ENCODE data around the gene IBA57. TPM values are rescaled to one million over a fixed set of nuclear protein-coding genes. Genes with fewer than 3 reads are reported as not detected.
A peak's percentile ranks its signal among the peaks of the same experiment; 100 is the strongest.

IBA57 gene
- polyA plus RNA-seq, 1 donor (not counting 4 experiments of a cell fraction or from before 2014, with no cell fraction given): 1.5 TPM

DNA sequence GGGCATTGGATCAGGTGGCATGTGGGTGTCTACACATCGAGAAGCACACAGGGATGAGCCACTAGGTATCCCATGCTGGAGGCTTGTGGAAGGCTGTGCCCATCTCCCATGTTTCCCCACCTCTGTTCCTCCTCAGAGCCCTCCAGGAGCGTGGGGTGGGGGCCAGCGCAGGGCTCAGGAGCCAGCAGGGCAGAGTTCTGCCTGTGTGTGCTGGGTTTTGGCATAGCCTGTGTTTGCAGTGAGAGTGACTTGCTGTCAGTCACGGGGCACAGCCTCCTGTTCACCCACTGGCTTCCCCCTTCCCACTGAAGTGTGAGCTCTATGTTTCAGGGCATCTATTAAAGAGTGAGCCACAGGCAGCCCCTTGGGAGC lies 10.4 kb downstream of the IBA57 start:
- dilution Hi-C loops (cut with MboI; ENCODE audit: extremely low pct_ligation_motif_present, low sequenced_read_pairs): no loop called here
- Histone ChIP-seq H2AFZ (ENCODE audit: control insufficient read depth, low read length) (no peak overlapping the region), H3K4me1 (ENCODE audit: control insufficient read depth, extremely low read depth, insufficient read depth, low read length) (peaks cover 5% of the 10 kb centered on the region), H3K9ac (ENCODE audit: control insufficient read depth, extremely low read depth, insufficient read depth, low read length) (no peak overlapping the region), H3K79me2 (ENCODE audit: control insufficient read depth, insufficient read depth, low read length) (peaks cover 8% of the 10 kb centered on the region), H3K4me3 (ENCODE audit: control insufficient read depth in 2 of 3, extremely low read depth in 1 of 3, insufficient read depth in 2 of 3, low read depth in 1 of 3, low read length in 3 of 3) (peak overlapping the region in 1 of 3 experiments; percentile 60), H3K9me3 (ENCODE audit: control insufficient read depth, low read depth, low read length) (no peaks in the 10 kb centered on the region), H3K4me2 (ENCODE audit: control insufficient read depth, extremely low read depth, insufficient read depth, low read depth, low read length) (no peak overlapping the region), H3K27ac (ENCODE audit: control insufficient read depth, insufficient read depth, low read length) (no peak overlapping the region), H4K20me1 (ENCODE audit: control insufficient read depth, extremely low read depth, insufficient read depth, low read length) (peaks cover 3% of the 10 kb centered on the region), H3K9me1 (ENCODE audit: control insufficient read depth, extremely low read depth, insufficient read depth, low read length) (no peaks in the 10 kb centered on the region), H3K36me3 (ENCODE audit: control insufficient read depth in 2 of 2, extremely low read depth in 1 of 2, insufficient read depth in 2 of 2, low read length in 2 of 2) (peaks cover 0 to 3% of the 10 kb centered on the region in 2 experiments), H3K27me3 (ENCODE audit: control insufficient read depth, extremely low read depth, insufficient read depth, low read length) (no peaks in the 10 kb centered on the region)
- TF ChIP-seq, protein P1, sequence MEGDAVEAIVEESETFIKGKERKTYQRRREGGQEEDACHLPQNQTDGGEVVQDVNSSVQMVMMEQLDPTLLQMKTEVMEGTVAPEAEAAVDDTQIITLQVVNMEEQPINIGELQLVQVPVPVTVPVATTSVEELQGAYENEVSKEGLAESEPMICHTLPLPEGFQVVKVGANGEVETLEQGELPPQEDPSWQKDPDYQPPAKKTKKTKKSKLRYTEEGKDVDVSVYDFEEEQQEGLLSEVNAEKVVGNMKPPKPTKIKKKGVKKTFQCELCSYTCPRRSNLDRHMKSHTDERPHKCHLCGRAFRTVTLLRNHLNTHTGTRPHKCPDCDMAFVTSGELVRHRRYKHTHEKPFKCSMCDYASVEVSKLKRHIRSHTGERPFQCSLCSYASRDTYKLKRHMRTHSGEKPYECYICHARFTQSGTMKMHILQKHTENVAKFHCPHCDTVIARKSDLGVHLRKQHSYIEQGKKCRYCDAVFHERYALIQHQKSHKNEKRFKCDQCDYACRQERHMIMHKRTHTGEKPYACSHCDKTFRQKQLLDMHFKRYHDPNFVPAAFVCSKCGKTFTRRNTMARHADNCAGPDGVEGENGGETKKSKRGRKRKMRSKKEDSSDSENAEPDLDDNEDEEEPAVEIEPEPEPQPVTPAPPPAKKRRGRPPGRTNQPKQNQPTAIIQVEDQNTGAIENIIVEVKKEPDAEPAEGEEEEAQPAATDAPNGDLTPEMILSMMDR (optimal IDR thresholded peaks at IDR 0.05 in 1 of 3, IDR thresholded peaks at IDR 0.05 in 1 of 3, conservative IDR thresholded peaks at IDR 0.05 in 1 of 3; ENCODE audit: extremely low read depth in 1 of 3, insufficient read depth in 2 of 3, low read length in 3 of 3): no peak
- TF ChIP-seq EZH2 (IDR thresholded peaks at IDR 0.05; ENCODE audit: low read length): no peak
- DNase-seq (ENCODE audit: low read depth, low spot score) (no peak), FAIRE-seq (no peak)

DNA sequence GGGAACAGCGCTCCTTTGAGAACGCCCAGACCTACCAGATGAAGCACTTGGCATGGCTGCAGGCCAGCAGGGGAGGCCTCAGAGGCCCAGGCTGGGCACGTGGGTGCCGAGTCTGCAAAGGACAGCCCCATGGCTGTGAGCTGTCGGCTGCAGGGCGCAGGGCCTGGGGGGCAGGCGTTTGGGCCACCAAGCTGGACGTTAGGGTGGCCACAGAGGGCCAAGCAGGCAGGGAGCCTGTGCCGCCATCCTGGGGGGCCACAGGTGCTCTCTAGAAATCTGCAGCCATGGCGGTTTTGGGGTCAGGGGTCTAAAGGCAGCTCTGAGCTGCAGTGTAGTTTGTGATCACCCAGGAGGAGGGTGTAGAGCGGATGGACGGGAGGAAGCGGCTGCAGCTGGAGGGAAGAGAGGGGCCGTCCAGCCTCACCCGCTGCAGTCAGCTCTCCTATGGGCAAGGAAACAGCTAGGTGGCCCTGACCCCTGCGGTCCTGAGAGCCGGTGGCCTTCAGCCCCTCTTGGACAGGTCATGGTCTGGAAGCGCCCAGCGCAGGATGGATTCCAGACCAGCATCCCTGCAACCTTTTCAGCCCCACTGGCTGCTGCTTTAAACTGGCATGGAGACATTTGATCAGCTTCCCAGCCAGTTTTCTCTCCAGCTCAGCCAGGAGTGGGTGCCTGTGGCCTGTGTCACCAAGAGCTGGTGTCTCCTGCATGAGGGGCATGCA lies 11.0 kb downstream of the IBA57 start:
- Histone ChIP-seq H2AFZ (ENCODE audit: control insufficient read depth, low read length) (no peak overlapping the region), H3K9ac (ENCODE audit: control insufficient read depth, extremely low read depth, insufficient read depth, low read length) (no peak overlapping the region), H3K79me2 (ENCODE audit: control insufficient read depth, insufficient read depth, low read length) (peaks cover 8% of the 10 kb centered on the region), H3K9me1 (ENCODE audit: control insufficient read depth, extremely low read depth, insufficient read depth, low read length) (no peaks in the 10 kb centered on the region), H3K27me3 (ENCODE audit: control insufficient read depth, extremely low read depth, insufficient read depth, low read length) (no peaks in the 10 kb centered on the region), H3K9me3 (ENCODE audit: control insufficient read depth, low read depth, low read length) (no peaks in the 10 kb centered on the region), H3K36me3 (ENCODE audit: control insufficient read depth in 2 of 2, extremely low read depth in 1 of 2, insufficient read depth in 2 of 2, low read length in 2 of 2) (peaks cover 0 to 3% of the 10 kb centered on the region in 2 experiments), H3K4me2 (ENCODE audit: control insufficient read depth, extremely low read depth, insufficient read depth, low read depth, low read length) (no peak overlapping the region), H4K20me1 (ENCODE audit: control insufficient read depth, extremely low read depth, insufficient read depth, low read length) (peaks cover 3% of the 10 kb centered on the region), H3K27ac (ENCODE audit: control insufficient read depth, insufficient read depth, low read length) (no peak overlapping the region), H3K4me3 (ENCODE audit: control insufficient read depth in 2 of 3, extremely low read depth in 1 of 3, insufficient read depth in 2 of 3, low read depth in 1 of 3, low read length in 3 of 3) (no peak overlapping the region), H3K4me1 (ENCODE audit: control insufficient read depth, extremely low read depth, insufficient read depth, low read length) (peaks cover 5% of the 10 kb centered on the region)
- no peak for TF ChIP-seq EZH2 (IDR thresholded peaks at IDR 0.05; ENCODE audit: low read length)
- TF ChIP-seq, protein P1 (optimal IDR thresholded peaks at IDR 0.05 in 1 of 3, IDR thresholded peaks at IDR 0.05 in 1 of 3, conservative IDR thresholded peaks at IDR 0.05 in 1 of 3; ENCODE audit: extremely low read depth in 1 of 3, insufficient read depth in 2 of 3, low read length in 3 of 3): no peak
- FAIRE-seq: no peak
- DNase-seq (ENCODE audit: low read depth, low spot score): no peak
- dilution Hi-C loops (cut with MboI; ENCODE audit: extremely low pct_ligation_motif_present, low sequenced_read_pairs): no loop called here

Measured in keratinocyte (primary cell).